ENCODE results near the gene TSTD1. TPM values are rescaled to one million over a fixed set of nuclear protein-coding genes. Genes with fewer than 3 reads are reported as not detected.
A peak's percentile ranks its signal among the peaks of the same experiment; 100 is the strongest.
"Not testable (repeated sequence)": the region's sequence is repeated elsewhere in the genome, so short reads cannot be mapped to it uniquely, and the experiment has no call there.

The TSTD1 gene
- polyA plus RNA-seq, 3 donors: 9.9 to 20.3 (median 11.8) TPM

DNA sequence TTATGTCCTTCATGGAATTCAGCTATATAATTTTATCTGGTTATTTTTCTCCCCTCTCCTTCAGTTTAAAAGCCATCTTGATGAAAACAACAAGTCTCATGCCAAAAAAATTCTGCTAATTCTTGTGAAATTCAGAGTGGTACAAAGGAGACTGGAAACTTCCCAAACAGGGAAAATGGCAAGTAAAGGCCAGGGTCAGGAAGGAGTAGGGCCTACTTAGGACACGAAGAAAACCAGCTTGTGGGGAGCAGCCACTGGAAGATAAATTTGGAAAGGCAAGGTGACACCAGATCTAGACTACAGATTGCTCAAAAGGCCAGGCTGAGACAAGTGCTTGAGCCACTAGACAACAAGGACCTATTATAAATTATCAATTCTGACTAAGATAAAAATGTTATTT, 6.4 kb downstream of the TSTD1 start:
- Histone ChIP-seq H3K27ac (ENCODE audit: low read depth in 1 of 2, low read length in 2 of 2) (no peak overlapping the region), H3K4me2 (replicated peaks; ENCODE audit: extremely low read depth, low read length, poor library complexity, severe bottlenecking) (no peak overlapping the region), H3K4me3 (replicated peaks in 1 of 3; ENCODE audit: low read depth in 2 of 3, low read length in 3 of 3) (no peak overlapping the region), H3K36me3 (replicated peaks in 1 of 2; ENCODE audit: control insufficient read depth in 1 of 2, insufficient read depth in 2 of 2, low read length in 2 of 2) (peaks cover 0 to 3% of the 10 kb centered on the region in 2 donors), H3K9ac (ENCODE audit: insufficient read depth, low read length, poor library complexity, severe bottlenecking) (no peak overlapping the region), H3K4me1 (ENCODE audit: control insufficient read depth in 1 of 2, insufficient read depth in 2 of 2, low read length in 2 of 2) (peaks cover 4 to 6% of the 10 kb centered on the region in 2 donors), H3K9me3 (replicated peaks in 1 of 2; ENCODE audit: control insufficient read depth in 1 of 2, insufficient read depth in 1 of 2, low read length in 2 of 2) (no peaks in the 10 kb centered on the region), H3K27me3 (ENCODE audit: control insufficient read depth in 2 of 2, insufficient read depth in 2 of 2, low read length in 2 of 2) (no peaks in the 10 kb centered on the region), H2AFZ (ENCODE audit: insufficient read depth, low read depth, low read length, poor library complexity, severe bottlenecking) (peak overlapping the region; percentile 35), H4K20me1 (ENCODE audit: insufficient read depth, low read length) (no peaks in the 10 kb centered on the region), H3K79me2 (ENCODE audit: insufficient read depth, low read length) (no peaks in the 10 kb centered on the region)
- H3K27me3 Mint-ChIP-seq (ENCODE audit: low read depth in 3 of 3): peaks cover 0 to 2% (median 2%) of the 10 kb centered on the region in 3 donors
- WGBS (ENCODE audit: insufficient coverage): no CpG with 5 or more reads among the region's 1 CpG
- no peak for TF ChIP-seq CTCF (IDR thresholded peaks at IDR 0.05)
- intact Hi-C loops (cut with micrococcal nuclease): no loop called here
- no peak overlapping the region for H3K27ac Mint-ChIP-seq
- H3K36me3 Mint-ChIP-seq: peaks cover 0 to 7% of the 10 kb centered on the region in 2 donors
- no peak for DNase-seq
- peaks cover 0 to 4% (median 0%) of the 10 kb centered on the region in 7 donors for H3K9me3 Mint-ChIP-seq
- H3K4me3 Mint-ChIP-seq: no peak overlapping the region
- H3K4me1 Mint-ChIP-seq: peaks cover 16% of the 10 kb centered on the region

GRCh38 chr1:161031874-161032273, 6.9 kb downstream of the TSTD1 start:
- WGBS (ENCODE audit: insufficient coverage): 71% methylated on average over 1 of the region's 2 CpGs
- DNase-seq: no peak
- peaks cover 0 to 2% of the 10 kb centered on the region in 2 donors for H3K36me3 Mint-ChIP-seq
- TF ChIP-seq CTCF (IDR thresholded peaks at IDR 0.05): no peak
- no peak overlapping the region for H3K4me3 Mint-ChIP-seq
- Histone ChIP-seq H3K9ac (ENCODE audit: insufficient read depth, low read length, poor library complexity, severe bottlenecking) (no peak overlapping the region), H3K4me1 (ENCODE audit: control insufficient read depth in 1 of 2, insufficient read depth in 2 of 2, low read length in 2 of 2) (peaks cover 4 to 6% of the 10 kb centered on the region in 2 donors), H2AFZ (ENCODE audit: insufficient read depth, low read depth, low read length, poor library complexity, severe bottlenecking) (no peak overlapping the region), H3K4me2 (replicated peaks; ENCODE audit: extremely low read depth, low read length, poor library complexity, severe bottlenecking) (no peak overlapping the region), H4K20me1 (ENCODE audit: insufficient read depth, low read length) (no peaks in the 10 kb centered on the region), H3K27ac (ENCODE audit: low read depth in 1 of 2, low read length in 2 of 2) (no peak overlapping the region), H3K4me3 (replicated peaks in 1 of 3; ENCODE audit: low read depth in 2 of 3, low read length in 3 of 3) (no peak overlapping the region), H3K79me2 (ENCODE audit: insufficient read depth, low read length) (no peaks in the 10 kb centered on the region), H3K36me3 (replicated peaks in 1 of 2; ENCODE audit: control insufficient read depth in 1 of 2, insufficient read depth in 2 of 2, low read length in 2 of 2) (no peaks in the 10 kb centered on the region), H3K27me3 (ENCODE audit: control insufficient read depth in 2 of 2, insufficient read depth in 2 of 2, low read length in 2 of 2) (no peaks in the 10 kb centered on the region), H3K9me3 (replicated peaks in 1 of 2; ENCODE audit: control insufficient read depth in 1 of 2, insufficient read depth in 1 of 2, low read length in 2 of 2) (no peaks in the 10 kb centered on the region)
- peaks cover 0 to 4% (median 0%) of the 10 kb centered on the region in 7 donors for H3K9me3 Mint-ChIP-seq
- peaks cover 0 to 2% (median 2%) of the 10 kb centered on the region in 3 donors for H3K27me3 Mint-ChIP-seq (ENCODE audit: low read depth in 3 of 3)
- H3K27ac Mint-ChIP-seq: peak overlapping the region in 1 of 7 donors; percentile 43
- intact Hi-C loops (cut with micrococcal nuclease): no loop called here
- peaks cover 16% of the 10 kb centered on the region for H3K4me1 Mint-ChIP-seq

- H3K9me3 ChIP-seq (replicated peaks in 1 of 2; ENCODE audit: control insufficient read depth in 1 of 2, insufficient read depth in 1 of 2, low read length in 2 of 2); H3K27ac Mint-ChIP-seq; H3K4me1 ChIP-seq (ENCODE audit: control insufficient read depth in 1 of 2, insufficient read depth in 2 of 2, low read length in 2 of 2); DNase-seq; H3K27me3 ChIP-seq (ENCODE audit: control insufficient read depth in 2 of 2, insufficient read depth in 2 of 2, low read length in 2 of 2); H2AFZ ChIP-seq (ENCODE audit: insufficient read depth, low read depth, low read length, poor library complexity, severe bottlenecking); H4K20me1 ChIP-seq (ENCODE audit: insufficient read depth, low read length); H3K4me2 ChIP-seq (replicated peaks; ENCODE audit: extremely low read depth, low read length, poor library complexity, severe bottlenecking); H3K36me3 ChIP-seq (replicated peaks in 1 of 2; ENCODE audit: control insufficient read depth in 1 of 2, insufficient read depth in 2 of 2, low read length in 2 of 2); H3K9ac ChIP-seq (ENCODE audit: insufficient read depth, low read length, poor library complexity, severe bottlenecking); H3K27ac ChIP-seq (ENCODE audit: low read depth in 1 of 2, low read length in 2 of 2); intact Hi-C loops (cut with micrococcal nuclease); H3K4me3 ChIP-seq (replicated peaks in 1 of 3; ENCODE audit: low read depth in 2 of 3, low read length in 3 of 3); H3K9me3 Mint-ChIP-seq; H3K36me3 Mint-ChIP-seq; H3K27me3 Mint-ChIP-seq (ENCODE audit: low read depth in 3 of 3); H3K4me3 Mint-ChIP-seq; H3K79me2 ChIP-seq (ENCODE audit: insufficient read depth, low read length): not testable (repeated sequence)
- H3K4me1 Mint-ChIP-seq: peaks cover 19% of the 10 kb centered on the region
- 96% methylated on average over 20 of the region's 32 CpGs for WGBS (ENCODE audit: insufficient coverage)
Measured at GRCh38 chr1:161029466-161029865, 9.3 kb downstream of the TSTD1 start.

Measured in CD14-positive monocyte (primary cell).